ENCODE data around the gene GPA33.

Gene GPA33

GRCh38 chr1:167064621-167065020 is 25.6 kb downstream of the GPA33 start:
- Histone ChIP-seq H3K4me3 (ENCODE audit: low read length) (no peak overlapping the region), H3K27me3 (ENCODE audit: low read depth, low read length) (peaks cover 7% of the 10 kb centered on the region)

GRCh38 chr1:167061073-167061464 is 29.1 kb downstream of the GPA33 start:
- Histone ChIP-seq H3K27ac (ENCODE audit: low read length) (no peak overlapping the region), H3K4me3 (ENCODE audit: low read length) (no peak overlapping the region), H3K4me1 (ENCODE audit: low read length) (peaks cover 21% of the 10 kb centered on the region), H3K9me3 (ENCODE audit: insufficient read depth, low read length) (no peaks in the 10 kb centered on the region), H2AFZ (ENCODE audit: low read depth, low read length) (no peak overlapping the region), H3K4me2 (ENCODE audit: low read length) (no peak overlapping the region), H3K27me3 (ENCODE audit: low read depth, low read length) (no peaks in the 10 kb centered on the region), H3K36me3 (replicated peaks; ENCODE audit: low read depth, low read length) (no peaks in the 10 kb centered on the region), H3K9ac (ENCODE audit: low read length) (no peak overlapping the region), H3K79me2 (ENCODE audit: low read length) (no peaks in the 10 kb centered on the region), H4K20me1 (ENCODE audit: insufficient read depth, low read length) (no peaks in the 10 kb centered on the region)
- TF ChIP-seq EZH2phosphoT487 (IDR thresholded peaks at IDR 0.05; ENCODE audit: low read depth) (no peak), CTCF (IDR thresholded peaks at IDR 0.05; ENCODE audit: low read depth, low read length) (no peak)

More at GRCh38 chr1:167064621-167065020, 25.6 kb downstream of the GPA33 start:
- no peak overlapping the region for H2AFZ ChIP-seq (ENCODE audit: low read depth, low read length)
- H3K9ac ChIP-seq (ENCODE audit: low read length): no peak overlapping the region
- H3K4me2 ChIP-seq (ENCODE audit: low read length): no peak overlapping the region
- H3K36me3 ChIP-seq (replicated peaks; ENCODE audit: low read depth, low read length): no peaks in the 10 kb centered on the region
- no peak overlapping the region for H3K27ac ChIP-seq (ENCODE audit: low read length)
- no peaks in the 10 kb centered on the region for H3K79me2 ChIP-seq (ENCODE audit: low read length)
- TF ChIP-seq CTCF (IDR thresholded peaks at IDR 0.05; ENCODE audit: low read depth, low read length): no peak
- TF ChIP-seq EZH2phosphoT487 (IDR thresholded peaks at IDR 0.05; ENCODE audit: low read depth): no peak
- no peaks in the 10 kb centered on the region for H4K20me1 ChIP-seq (ENCODE audit: insufficient read depth, low read length)
- H3K9me3 ChIP-seq (ENCODE audit: insufficient read depth, low read length): no peaks in the 10 kb centered on the region
- H3K4me1 ChIP-seq (ENCODE audit: low read length): peaks cover 9% of the 10 kb centered on the region

GRCh38 chr1:167060141-167061072 is 29.8 kb downstream of the GPA33 start:
- Histone ChIP-seq H3K4me1 (ENCODE audit: low read length) (peaks cover 21% of the 10 kb centered on the region), H2AFZ (ENCODE audit: low read depth, low read length) (peak overlapping the region; percentile 66; the same call in 1 of the 2 replicates), H3K27me3 (ENCODE audit: low read depth, low read length) (no peaks in the 10 kb centered on the region), H3K36me3 (replicated peaks; ENCODE audit: low read depth, low read length) (no peaks in the 10 kb centered on the region), H3K4me2 (ENCODE audit: low read length) (peak overlapping the region; percentile 30), H3K79me2 (ENCODE audit: low read length) (no peaks in the 10 kb centered on the region), H3K9me3 (ENCODE audit: insufficient read depth, low read length) (no peaks in the 10 kb centered on the region), H3K27ac (ENCODE audit: low read length) (no peak overlapping the region), H3K9ac (ENCODE audit: low read length) (no peak overlapping the region), H4K20me1 (ENCODE audit: insufficient read depth, low read length) (no peaks in the 10 kb centered on the region), H3K4me3 (ENCODE audit: low read length) (no peak overlapping the region)
- TF ChIP-seq CTCF (IDR thresholded peaks at IDR 0.05; ENCODE audit: low read depth, low read length) (no peak), EZH2phosphoT487 (IDR thresholded peaks at IDR 0.05; ENCODE audit: low read depth) (no peak)

- Histone ChIP-seq H3K4me1 (ENCODE audit: low read length) (peaks cover 21% of the 10 kb centered on the region), H3K36me3 (replicated peaks; ENCODE audit: low read depth, low read length) (no peaks in the 10 kb centered on the region), H3K27ac (ENCODE audit: low read length) (no peak overlapping the region), H3K27me3 (ENCODE audit: low read depth, low read length) (no peaks in the 10 kb centered on the region), H2AFZ (ENCODE audit: low read depth, low read length) (no peak overlapping the region), H3K9ac (ENCODE audit: low read length) (no peak overlapping the region), H3K4me3 (ENCODE audit: low read length) (no peak overlapping the region), H3K4me2 (ENCODE audit: low read length) (no peak overlapping the region), H3K79me2 (ENCODE audit: low read length) (no peaks in the 10 kb centered on the region), H3K9me3 (ENCODE audit: insufficient read depth, low read length) (no peaks in the 10 kb centered on the region), H4K20me1 (ENCODE audit: insufficient read depth, low read length) (no peaks in the 10 kb centered on the region)
- no peak for TF ChIP-seq EZH2phosphoT487 (IDR thresholded peaks at IDR 0.05; ENCODE audit: low read depth)
- TF ChIP-seq CTCF (IDR thresholded peaks at IDR 0.05; ENCODE audit: low read depth, low read length): no peak
Observed at GRCh38 chr1:167059809-167060107, 30.4 kb downstream of the GPA33 start.

Data from OCI-LY3 (cell line).